T-helper 2 cell treated with Interferon-gamma antibody and Interleukin-4, amounts not matched to agents 5 μg/mL and 100 μg/mL, for 36 hours (primary cell): ENCODE data around the gene IGFBP4.

Experiments used
- DNase-seq: peaks from one replicate; pipeline ENCODE4 v3.0.0; 2021; ENCODE audit warnings: low spot score
- H3K27ac Mint-ChIP-seq: one replicate; pipeline ENCODE4 v1.8.0; 2021; ENCODE audit warnings: mild to moderate bottlenecking, mixed read lengths
- H3K27me3 Mint-ChIP-seq: one replicate; pipeline ENCODE4 v1.8.0; 2021; ENCODE audit warnings: low read depth, mixed read lengths
- H3K36me3 Mint-ChIP-seq: one replicate; pipeline ENCODE4 v1.8.0; 2021; ENCODE audit warnings: low read depth, mixed read lengths
- H3K4me1 Mint-ChIP-seq: one replicate; pipeline ENCODE4 v1.8.0; 2021; ENCODE audit warnings: low read depth, mixed read lengths
- H3K4me3 Mint-ChIP-seq: one replicate; pipeline ENCODE4 v1.8.0; 2022; ENCODE audit warnings: mild to moderate bottlenecking, moderate library complexity, mixed read lengths
- H3K9me3 Mint-ChIP-seq: one replicate; pipeline ENCODE4 v1.8.0; 2021; ENCODE audit warnings: mixed read lengths

The IGFBP4 gene

DNA sequence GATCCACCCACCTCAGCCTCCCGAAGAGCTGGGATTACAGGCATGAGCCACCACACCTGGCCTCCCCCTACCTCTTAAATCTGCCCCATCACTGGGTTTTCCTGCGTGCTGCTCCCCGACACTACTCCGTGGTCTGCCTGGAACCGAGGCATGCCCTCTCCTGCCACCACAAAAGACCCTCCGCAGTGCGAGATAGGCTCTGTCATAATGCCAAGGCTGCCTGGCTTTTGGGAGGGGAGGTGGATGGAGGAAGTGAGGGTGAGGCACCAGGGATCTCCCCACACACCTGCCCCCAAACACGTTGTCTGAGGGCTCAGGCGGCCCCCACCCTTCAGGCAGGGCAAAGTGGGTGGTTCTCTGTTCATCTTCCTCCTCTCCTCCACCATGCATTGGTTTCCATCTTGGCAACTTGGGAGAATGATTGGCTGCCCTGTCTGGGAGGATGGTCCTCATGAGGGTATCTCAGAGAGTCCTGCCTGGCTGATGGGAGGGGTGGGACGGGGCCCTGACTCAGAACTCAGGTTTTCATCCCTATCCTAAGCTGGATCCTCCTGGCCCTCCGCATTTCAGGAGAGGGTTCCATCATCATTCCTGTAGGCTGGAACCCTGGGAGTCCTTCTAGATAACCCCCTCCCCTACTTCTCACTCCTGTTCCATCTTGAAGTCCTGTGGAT is 23.2 kb downstream of the IGFBP4 start:
- Mint-ChIP-seq H3K4me1 (peaks cover 7% of the 10 kb centered on the region), H3K9me3 (no peaks in the 10 kb centered on the region), H3K27ac (no peak overlapping the region), H3K27me3 (no peaks in the 10 kb centered on the region), H3K4me3 (no peak overlapping the region), H3K36me3 (no peaks in the 10 kb centered on the region)
- DNase-seq = no peak

DNA sequence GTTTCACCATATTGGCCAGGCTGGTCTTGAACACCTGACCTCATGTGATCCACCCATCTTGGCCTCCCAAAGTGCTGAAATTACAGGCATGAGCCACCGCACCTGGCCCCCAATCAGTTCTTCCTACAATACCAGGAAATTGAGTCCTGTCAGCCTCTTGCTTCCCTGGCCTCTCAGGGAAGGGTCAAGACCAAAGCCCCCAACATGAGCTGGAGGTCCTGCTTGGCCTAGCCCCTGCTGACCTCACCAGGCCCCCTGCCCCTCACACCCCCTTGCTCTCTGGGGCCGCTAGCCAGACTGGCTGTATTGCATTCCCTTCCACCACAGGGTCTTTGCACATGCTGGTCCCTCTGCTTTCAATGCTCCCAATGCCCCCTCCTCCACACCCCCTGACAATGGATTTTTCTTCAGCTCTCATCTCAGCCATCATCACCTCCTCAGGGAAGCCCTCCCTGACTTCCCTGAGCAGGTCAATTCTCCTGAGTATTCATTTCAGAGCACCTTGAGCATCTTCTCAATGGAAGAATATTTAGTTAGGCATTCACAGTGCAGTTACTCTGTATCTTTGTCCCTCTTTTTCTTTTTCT is 24.1 kb downstream of the IGFBP4 start:
- H3K4me3 Mint-ChIP-seq = no peak overlapping the region
- H3K27me3 Mint-ChIP-seq = no peaks in the 10 kb centered on the region
- DNase-seq = no peak
- H3K36me3 Mint-ChIP-seq = no peaks in the 10 kb centered on the region
- peaks cover 8% of the 10 kb centered on the region for H3K4me1 Mint-ChIP-seq
- no peak overlapping the region for H3K27ac Mint-ChIP-seq
- H3K9me3 Mint-ChIP-seq = no peaks in the 10 kb centered on the region

DNA sequence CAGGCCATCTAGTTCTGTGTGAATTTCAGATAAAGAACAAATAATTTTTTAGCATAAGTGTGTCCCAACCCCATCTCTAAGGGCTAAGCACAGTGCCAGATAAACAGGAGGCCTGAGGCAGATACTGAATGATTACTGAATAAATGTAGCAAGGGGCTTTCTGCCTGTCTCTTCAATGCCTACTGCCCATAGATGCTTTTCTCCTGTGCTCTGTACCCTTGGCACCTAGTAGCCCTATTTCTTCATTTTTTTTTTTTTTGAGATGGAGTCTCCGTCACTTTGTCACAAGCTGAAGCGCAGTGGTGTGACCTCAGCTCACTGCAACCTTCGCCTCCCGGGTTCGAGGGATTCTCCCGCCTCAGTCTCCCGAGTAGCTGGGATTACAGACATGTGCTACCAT is 25.3 kb downstream of the IGFBP4 start:
- H3K27me3 Mint-ChIP-seq = no peaks in the 10 kb centered on the region
- H3K27ac Mint-ChIP-seq = no peak overlapping the region
- H3K4me1 Mint-ChIP-seq = peaks cover 13% of the 10 kb centered on the region
- no peaks in the 10 kb centered on the region for H3K9me3 Mint-ChIP-seq
- H3K36me3 Mint-ChIP-seq = no peaks in the 10 kb centered on the region
- H3K4me3 Mint-ChIP-seq = no peak overlapping the region
- no peak for DNase-seq

DNA sequence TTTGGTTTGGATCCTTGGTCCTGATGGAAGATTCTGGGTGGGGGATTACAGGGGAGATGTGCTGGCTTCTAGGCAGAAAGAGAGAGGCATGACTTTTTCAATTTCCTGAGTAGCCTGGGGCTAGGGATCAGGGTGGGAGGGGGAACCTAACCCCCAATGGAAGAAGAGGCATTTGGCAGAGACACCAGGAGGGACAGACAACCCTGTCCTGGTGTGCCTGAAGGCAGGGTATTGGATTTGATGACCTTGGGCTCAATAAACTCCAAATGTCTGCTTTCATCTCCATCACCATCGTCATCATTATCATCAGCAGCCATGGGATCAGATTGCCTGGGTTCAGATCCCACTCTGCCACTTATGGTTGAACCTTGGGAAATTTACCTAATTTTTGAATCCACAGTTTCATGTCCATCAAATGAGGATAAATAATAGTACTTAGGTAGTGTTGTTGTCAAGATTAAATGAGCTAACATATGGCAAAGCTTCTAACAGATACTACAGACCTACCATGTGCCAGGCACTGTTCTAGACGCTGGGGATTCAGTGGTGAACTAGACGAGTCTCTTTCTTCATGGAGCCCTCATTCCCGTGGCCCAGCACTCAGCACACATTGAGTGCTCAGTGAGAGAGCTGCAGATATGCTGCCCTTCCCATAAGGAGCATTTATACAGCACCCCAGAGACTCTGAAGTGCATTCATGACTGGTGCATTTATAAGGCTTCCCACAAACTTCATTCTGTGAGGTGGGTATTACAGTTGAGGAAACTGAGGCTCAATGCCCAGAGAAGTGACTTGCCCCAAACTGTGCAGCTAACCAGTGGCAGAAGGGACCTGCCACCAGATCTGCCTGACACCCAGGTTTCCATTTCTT is 26.8 kb downstream of the IGFBP4 start:
- DNase-seq = no peak
- Mint-ChIP-seq H3K4me3 (no peak overlapping the region), H3K9me3 (no peaks in the 10 kb centered on the region), H3K27me3 (no peaks in the 10 kb centered on the region), H3K36me3 (no peaks in the 10 kb centered on the region), H3K4me1 (peaks cover 14% of the 10 kb centered on the region), H3K27ac (no peak overlapping the region)

DNA sequence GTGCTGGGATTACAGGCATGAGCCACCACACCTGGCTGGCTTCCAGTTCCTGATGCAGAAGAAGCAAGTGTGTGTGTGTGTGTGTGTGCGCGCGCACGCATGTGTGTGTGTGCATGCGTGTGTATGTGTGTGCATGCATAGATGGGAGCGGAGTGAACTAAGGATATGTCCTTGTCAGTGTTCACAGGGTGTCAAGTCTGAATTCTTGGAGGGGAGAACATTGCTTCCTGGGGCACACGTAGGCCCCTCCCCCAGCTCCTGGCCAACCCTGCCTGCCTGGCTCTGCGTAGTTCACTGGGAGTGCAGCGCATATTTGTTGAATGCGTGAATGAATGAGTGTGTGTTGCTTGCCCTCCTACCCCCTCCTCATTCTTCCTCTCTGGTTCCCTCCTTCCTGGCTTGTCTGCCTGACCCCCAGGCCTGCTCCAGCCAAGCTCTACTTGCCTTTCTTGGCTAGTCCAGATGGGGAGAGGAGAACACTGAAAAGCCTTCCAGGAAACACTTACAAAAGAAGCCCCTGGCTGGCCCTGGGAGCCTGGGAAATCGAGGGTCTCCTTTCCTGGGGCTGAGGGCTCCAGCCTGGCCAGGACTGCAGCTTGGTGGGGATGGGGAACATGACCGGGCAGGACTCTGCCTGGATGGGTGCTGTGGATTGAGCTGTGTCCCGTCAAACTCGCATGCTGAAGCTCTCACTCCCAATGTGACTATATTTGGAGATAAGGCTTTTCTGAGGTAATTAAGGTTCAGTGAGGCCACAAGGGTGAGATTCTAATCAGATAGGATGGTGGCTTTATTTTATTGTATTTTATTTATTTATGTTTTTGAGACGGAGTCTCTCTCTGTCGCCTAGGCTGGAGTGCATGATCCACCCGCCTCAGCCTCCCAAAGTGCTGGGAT is 27.9 kb downstream of the IGFBP4 start:
- Mint-ChIP-seq H3K9me3 (no peaks in the 10 kb centered on the region), H3K4me3 (no peak overlapping the region), H3K36me3 (peaks cover 1% of the 10 kb centered on the region), H3K4me1 (peaks cover 15% of the 10 kb centered on the region), H3K27ac (no peak overlapping the region), H3K27me3 (no peaks in the 10 kb centered on the region)
- DNase-seq = no peak

DNA sequence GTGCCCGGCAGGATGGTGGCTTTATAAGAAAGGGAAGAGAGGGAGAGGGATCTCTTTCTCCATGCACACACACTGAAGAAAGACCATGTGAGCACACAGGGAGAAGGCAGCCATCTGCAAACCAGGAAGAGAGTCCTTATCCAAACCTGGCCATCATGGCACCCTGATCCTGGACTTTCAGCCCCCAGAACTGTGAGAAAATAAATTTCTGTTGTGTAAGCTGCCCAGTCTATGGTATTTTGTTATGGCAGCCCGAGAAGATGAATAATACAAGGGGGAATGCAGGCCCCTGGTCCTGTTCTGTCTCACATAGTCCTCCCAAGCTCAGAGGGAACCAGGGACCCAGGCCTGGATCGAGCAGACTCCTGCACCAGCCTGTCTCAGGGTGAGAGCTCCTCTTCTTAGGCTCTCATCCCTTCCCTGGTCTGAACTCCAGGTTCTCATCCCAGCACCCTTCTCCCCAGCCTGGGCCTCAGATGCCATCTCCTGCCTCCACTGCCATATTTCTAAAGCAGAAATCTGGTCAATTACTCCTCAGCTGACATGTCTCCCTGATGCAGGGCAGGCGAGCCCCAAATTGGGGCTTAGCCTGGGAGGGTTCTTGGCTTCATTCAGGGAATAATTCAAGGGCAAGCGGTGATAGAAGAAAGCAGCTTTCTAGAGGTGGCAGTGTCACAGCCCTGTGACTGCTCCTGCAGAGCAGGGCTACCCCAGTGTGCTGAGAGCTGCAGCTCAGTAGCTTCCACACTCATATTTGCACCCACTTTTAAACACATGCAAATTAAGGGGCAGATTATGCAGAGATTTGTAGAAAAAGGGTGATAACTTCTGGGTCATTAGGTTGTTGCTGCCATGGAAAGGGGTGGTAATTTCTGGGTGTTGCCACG is 28.8 kb downstream of the IGFBP4 start:
- no peak for DNase-seq
- peaks cover 22% of the 10 kb centered on the region for H3K4me1 Mint-ChIP-seq
- H3K27ac Mint-ChIP-seq = no peak overlapping the region

DNA sequence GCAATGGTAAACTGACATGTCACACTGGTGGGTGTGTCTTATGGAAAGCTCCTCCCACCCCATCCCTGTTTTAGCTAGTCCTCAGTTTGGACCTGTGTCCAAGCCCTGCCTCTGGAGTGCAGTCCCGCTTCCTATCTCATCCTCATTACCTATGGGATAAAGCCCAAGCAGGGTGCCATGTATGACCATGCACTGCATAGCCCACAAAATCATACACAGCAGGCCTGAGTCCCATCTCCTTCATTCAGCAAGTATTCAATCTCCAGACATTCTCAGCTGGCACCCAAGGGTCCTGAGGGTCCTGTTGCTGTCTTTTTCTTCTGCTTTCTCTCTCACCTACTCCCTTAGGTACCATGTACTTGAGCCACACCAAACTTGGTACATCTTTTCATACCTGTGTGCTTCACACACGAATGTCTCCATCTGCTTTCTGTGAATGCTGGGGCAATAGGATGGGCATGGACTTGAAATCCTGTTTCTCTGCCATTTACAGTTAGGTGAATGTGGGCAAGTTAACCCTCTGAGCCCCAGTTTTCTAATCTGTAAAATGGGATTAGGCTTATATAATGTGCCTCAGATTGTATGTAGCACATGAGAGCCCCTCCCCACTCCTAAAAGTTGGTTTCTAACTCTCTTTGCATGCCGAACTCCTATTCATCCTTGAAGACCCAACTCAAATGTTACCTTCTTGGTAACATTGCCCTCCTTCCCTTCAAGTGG is 29.6 kb downstream of the IGFBP4 start:
- H3K27ac Mint-ChIP-seq = peak overlapping the region; percentile 7
- DNase-seq = no peak
- H3K9me3 Mint-ChIP-seq = no peaks in the 10 kb centered on the region

More for the DNA sequence above, 28.8 kb downstream of the IGFBP4 start:
- Mint-ChIP-seq H3K36me3 (peaks cover 7% of the 10 kb centered on the region), H3K4me3 (no peak overlapping the region), H3K27me3 (no peaks in the 10 kb centered on the region), H3K9me3 (no peaks in the 10 kb centered on the region)

DNA sequence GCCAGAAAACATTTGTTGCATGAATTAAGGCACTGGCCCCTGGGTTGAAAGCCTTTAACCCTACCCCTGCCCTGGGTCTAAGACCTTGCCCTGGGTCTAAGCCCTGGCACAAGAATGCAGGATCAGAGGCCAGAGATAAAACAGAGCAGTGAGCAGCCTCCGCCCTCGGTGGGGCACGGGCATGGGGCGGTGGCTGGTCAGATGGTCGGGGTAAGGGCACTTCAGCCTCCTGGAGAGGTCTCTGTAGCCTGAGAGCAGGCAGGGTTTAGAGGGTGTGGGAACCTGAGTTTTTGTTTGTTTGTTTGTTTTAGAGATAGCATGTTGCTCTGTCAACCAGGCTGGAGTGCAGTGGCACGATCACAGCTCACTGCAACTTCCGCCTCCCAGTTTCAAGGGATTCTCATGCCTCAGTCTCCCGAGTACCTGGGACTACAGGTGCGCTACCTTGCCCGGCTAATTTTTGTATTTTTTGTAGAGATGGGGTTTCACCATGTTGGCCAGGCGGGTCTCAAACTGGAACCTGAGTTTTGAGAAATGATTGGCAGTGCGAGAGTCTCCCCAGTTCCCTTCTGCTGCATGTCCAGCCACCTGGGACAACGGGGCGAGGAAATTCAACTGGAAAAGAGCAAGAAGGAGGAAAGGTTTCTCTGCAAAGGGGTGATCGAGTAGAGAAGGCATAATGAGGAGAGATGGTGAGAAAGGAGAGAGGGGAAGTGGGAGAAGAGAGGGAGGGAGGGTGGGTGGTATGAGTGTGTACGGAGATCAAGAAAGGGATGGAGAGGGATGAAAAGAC is 30.5 kb downstream of the IGFBP4 start:
- no peak for DNase-seq
- Mint-ChIP-seq H3K4me1 (peaks cover 30% of the 10 kb centered on the region), H3K27ac (peak overlapping the region; percentile 45), H3K36me3 (peaks cover 17% of the 10 kb centered on the region), H3K4me3 (no peak overlapping the region), H3K9me3 (no peaks in the 10 kb centered on the region), H3K27me3 (no peaks in the 10 kb centered on the region)

More for the DNA sequence above, 29.6 kb downstream of the IGFBP4 start:
- no peaks in the 10 kb centered on the region for H3K27me3 Mint-ChIP-seq
- H3K4me1 Mint-ChIP-seq = peaks cover 26% of the 10 kb centered on the region
- no peak overlapping the region for H3K4me3 Mint-ChIP-seq
- peaks cover 13% of the 10 kb centered on the region for H3K36me3 Mint-ChIP-seq

DNA sequence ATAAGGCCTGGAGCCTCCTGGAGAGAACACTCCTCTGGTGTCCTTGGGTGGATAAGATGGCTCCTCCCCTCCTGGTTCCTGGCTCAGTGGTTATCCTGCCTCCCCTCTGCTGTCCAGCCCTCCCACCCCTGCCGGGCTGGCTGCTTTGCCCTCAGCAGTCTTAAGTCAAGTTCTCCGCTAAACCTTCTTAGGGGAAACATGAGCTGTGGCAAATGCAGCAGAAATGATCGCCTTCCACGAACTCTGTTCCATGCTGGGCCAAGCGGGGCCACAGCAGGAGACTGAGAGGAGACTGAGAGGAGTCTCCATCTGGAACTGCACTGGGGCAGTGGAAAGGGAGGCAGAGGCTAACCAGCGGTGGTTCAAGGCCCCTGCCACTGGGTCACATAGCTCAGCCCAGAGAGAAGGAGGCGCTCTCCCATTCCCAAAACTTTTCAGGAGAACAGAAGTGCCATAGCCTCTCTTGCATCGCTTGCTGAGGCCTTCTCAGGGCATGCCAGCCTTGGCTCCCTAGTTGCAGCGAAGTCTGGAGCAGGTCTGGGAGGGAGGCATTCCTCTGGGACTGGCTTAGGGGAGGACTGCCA is 31.3 kb downstream of the IGFBP4 start:
- no peak for DNase-seq
- Mint-ChIP-seq H3K4me3 (no peak overlapping the region), H3K36me3 (peaks cover 21% of the 10 kb centered on the region), H3K27me3 (no peaks in the 10 kb centered on the region), H3K4me1 (peaks cover 35% of the 10 kb centered on the region), H3K9me3 (no peaks in the 10 kb centered on the region), H3K27ac (no peak overlapping the region)

DNA sequence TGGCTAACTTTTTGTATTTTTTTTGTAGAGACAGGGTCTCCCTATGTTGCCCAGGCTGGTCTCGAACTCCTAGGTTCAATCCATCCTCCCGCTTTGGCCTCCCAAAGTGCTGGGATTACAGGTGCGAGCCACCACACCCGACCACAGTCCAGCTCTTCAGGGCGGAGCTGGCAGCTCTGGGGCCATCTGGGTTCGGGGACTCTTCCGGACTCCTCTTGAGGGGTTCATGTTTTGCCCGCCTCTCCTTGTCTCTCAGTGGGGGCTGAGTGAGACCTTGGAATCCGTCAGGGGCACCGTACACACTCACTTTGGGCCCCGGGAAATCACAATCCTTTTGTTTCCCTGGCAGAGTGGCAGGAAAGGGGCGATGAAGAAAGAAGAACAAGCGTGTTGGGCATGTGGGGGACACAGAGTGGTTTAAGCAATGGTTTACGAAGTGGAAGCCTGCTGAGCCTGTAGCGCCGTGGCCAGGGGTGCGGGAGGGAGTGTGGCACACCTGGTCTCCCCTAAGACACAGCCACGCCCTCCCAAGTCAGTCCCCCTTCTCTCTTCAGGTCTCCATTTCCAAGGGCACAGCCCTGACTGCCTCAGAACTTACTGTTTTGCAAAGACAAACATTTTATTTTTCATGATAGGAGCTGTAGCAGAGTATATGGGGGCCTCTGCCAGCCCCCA is 32.1 kb downstream of the IGFBP4 start:
- no peaks in the 10 kb centered on the region for H3K9me3 Mint-ChIP-seq
- H3K27ac Mint-ChIP-seq = no peak overlapping the region
- no peak overlapping the region for H3K4me3 Mint-ChIP-seq

DNA sequence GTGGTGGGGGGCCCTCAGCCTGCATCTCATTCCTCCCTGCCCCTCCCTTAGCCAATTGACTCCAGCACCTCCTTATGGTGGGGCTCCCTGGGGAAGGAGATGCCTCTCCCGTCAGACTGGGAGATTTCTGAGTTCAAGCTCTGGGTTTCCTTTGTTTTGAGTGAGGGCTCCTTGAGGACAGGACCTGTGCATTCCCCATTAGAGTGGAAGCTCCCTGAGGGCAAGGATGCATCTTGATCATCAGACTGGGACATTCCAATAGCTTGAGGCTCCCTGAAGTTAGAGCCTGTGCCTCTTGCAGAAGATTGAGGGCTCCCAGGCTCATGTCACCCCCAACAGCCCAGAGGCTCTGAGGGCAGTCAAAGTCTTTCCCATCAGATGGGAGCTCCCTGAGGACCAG is 34.5 kb downstream of the IGFBP4 start:
- Mint-ChIP-seq H3K27me3 (no peaks in the 10 kb centered on the region), H3K4me3 (no peak overlapping the region), H3K4me1 (peaks cover 61% of the 10 kb centered on the region), H3K36me3 (peaks cover 27% of the 10 kb centered on the region), H3K27ac (peak overlapping the region; percentile 49), H3K9me3 (no peaks in the 10 kb centered on the region)
- DNase-seq = no peak

More for the DNA sequence above, 32.1 kb downstream of the IGFBP4 start:
- H3K4me1 Mint-ChIP-seq = peaks cover 43% of the 10 kb centered on the region
- DNase-seq = no peak
- H3K27me3 Mint-ChIP-seq = no peaks in the 10 kb centered on the region
- peaks cover 26% of the 10 kb centered on the region for H3K36me3 Mint-ChIP-seq
